Spleen (tissue), 7 donors: ENCODE data around the gene PIK3CB.

ENCODE experiments used
- POLR2AphosphoS5 ChIP-seq, 3 donors: sonication (generic); formaldehyde crosslinking; IDR thresholded peaks; one replicate each; pipeline ENCODE4 v1.5.1; 2017; ENCODE audit warnings: antibody characterized with exemption in 3 of 3
- TF ChIP-seq, protein P1 (sequence below), 11 experiments: fragments of 200-600 bp in 7 of 11; fragments of 450-650 bp in 4 of 11; sonication (generic) in 4 of 11; IDR thresholded peaks in 8 of 11; conservative IDR thresholded peaks in 3 of 11; 1 replicate in 7 of 11; 2 replicates in 4 of 11; pipeline versions ENCODE4 v1.4.0 to v1.8.0; 2016 to 2021; ENCODE audit warnings: antibody characterized with exemption in 11 of 11, inconsistent platforms in 4 of 11, mild to moderate bottlenecking in 1 of 11
- donor health status: DM: no; HTN: no; CAD: no; lungs with moderate emphysema.
- donor health status: DM: no; HTN: no; CAD: no.
- donor health status: DM: no; HTN: no; CAD: no.

DNA sequence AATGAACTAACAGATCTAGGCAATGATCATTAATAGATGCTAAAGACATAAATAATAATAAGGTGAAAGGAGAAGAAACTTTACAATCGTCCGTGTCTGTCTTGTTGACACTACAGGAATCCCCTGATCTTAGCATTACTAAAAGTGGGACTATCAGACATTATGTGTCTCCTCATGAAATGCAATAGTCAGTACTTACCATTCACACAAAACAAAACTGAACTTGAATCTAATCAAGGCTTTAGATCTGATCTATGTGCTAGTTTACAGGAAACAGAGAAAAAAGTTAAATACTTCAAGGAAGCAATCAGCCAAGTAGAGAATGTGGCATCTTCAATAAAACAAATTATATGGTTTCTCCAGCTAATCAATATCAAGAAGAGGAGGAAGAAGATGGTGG, 73.7 kb downstream of the PIK3CB start:
- TF ChIP-seq, protein P1, sequence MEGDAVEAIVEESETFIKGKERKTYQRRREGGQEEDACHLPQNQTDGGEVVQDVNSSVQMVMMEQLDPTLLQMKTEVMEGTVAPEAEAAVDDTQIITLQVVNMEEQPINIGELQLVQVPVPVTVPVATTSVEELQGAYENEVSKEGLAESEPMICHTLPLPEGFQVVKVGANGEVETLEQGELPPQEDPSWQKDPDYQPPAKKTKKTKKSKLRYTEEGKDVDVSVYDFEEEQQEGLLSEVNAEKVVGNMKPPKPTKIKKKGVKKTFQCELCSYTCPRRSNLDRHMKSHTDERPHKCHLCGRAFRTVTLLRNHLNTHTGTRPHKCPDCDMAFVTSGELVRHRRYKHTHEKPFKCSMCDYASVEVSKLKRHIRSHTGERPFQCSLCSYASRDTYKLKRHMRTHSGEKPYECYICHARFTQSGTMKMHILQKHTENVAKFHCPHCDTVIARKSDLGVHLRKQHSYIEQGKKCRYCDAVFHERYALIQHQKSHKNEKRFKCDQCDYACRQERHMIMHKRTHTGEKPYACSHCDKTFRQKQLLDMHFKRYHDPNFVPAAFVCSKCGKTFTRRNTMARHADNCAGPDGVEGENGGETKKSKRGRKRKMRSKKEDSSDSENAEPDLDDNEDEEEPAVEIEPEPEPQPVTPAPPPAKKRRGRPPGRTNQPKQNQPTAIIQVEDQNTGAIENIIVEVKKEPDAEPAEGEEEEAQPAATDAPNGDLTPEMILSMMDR (IDR thresholded peaks at IDR 0.05 in 8 of 11, conservative IDR thresholded peaks at IDR 0.05 in 3 of 11): no peak
- no peak for TF ChIP-seq POLR2AphosphoS5 (IDR thresholded peaks at IDR 0.05)
